Hepatocyte (in vitro differentiated cells): ENCODE data around the gene FGD2. TPM values are rescaled to one million over a fixed set of nuclear protein-coding genes. Genes with fewer than 3 reads are reported as not detected.

ENCODE experiments used
- DNase-seq: peaks from one replicate; pipeline ENCODE4 v3.0.0-alpha.2; 2016; ENCODE audit warnings: low spot score
- H2AFZ ChIP-seq: fragments of 200-600 bp; sonication (generic); 2 replicates; pipeline ENCODE4 v1.6.0; 2016; ENCODE audit warnings: antibody characterized with exemption, mild to moderate bottlenecking
- H3K27ac ChIP-seq: fragments of 200-600 bp; sonication (generic); 2 replicates; pipeline ENCODE4 v1.5.1; 2016; ENCODE audit warnings: mild to moderate bottlenecking
- H3K27me3 ChIP-seq: fragments of 200-600 bp; sonication (generic); 2 replicates; pipeline ENCODE4 v1.6.1; 2016
- H3K36me3 ChIP-seq: fragments of 200-600 bp; sonication (generic); replicated peaks from 2 replicates; pipeline ENCODE4 v1.5.1; 2016; ENCODE audit warnings: low read depth; ENCODE audit not compliant: insufficient read depth
- H3K4me1 ChIP-seq: fragments of 200-600 bp; sonication (generic); 2 replicates; pipeline ENCODE4 v1.5.1; 2016; ENCODE audit warnings: mild to moderate bottlenecking, moderate library complexity; ENCODE audit not compliant: insufficient read depth
- H3K4me2 ChIP-seq: fragments of 200-600 bp; sonication (generic); 2 replicates; pipeline ENCODE4 v1.6.0; 2016
- H3K4me3 ChIP-seq: fragments of 200-600 bp; sonication (generic); 2 replicates; pipeline ENCODE4 v1.5.1; 2016; ENCODE audit warnings: mild to moderate bottlenecking
- H3K79me2 ChIP-seq: fragments of 200-600 bp; sonication (generic); 2 replicates; pipeline ENCODE4 v1.6.0; 2017; ENCODE audit warnings: mild to moderate bottlenecking
- H3K9me2 ChIP-seq: fragments of 200-600 bp; sonication (generic); replicated peaks from 2 replicates; pipeline ENCODE4 v1.6.0; 2017; ENCODE audit warnings: mild to moderate bottlenecking; ENCODE audit not compliant: insufficient read depth
- H3K9me3 ChIP-seq: fragments of 200-600 bp; sonication (generic); 2 replicates; pipeline ENCODE4 v1.5.1; 2016; ENCODE audit warnings: low read depth, mild to moderate bottlenecking
- H4K20me1 ChIP-seq: fragments of 200-600 bp; sonication (generic); 2 replicates; pipeline ENCODE4 v1.6.0; 2016; ENCODE audit warnings: mild to moderate bottlenecking; ENCODE audit not compliant: insufficient read depth, poor library complexity, severe bottlenecking
- EZH2 ChIP-seq: fragments of 200-600 bp; sonication (generic); IDR thresholded peaks from 2 replicates; pipeline ENCODE4 v1.6.1; 2016; ENCODE audit warnings: antibody characterized with exemption, mild to moderate bottlenecking, borderline replicate concordance
- EZH2phosphoT487 ChIP-seq: fragments of 200-600 bp; sonication (generic); IDR thresholded peaks from one replicate; pipeline ENCODE4 v1.6.1; 2018; ENCODE audit warnings: antibody characterized with exemption, mild to moderate bottlenecking, low read depth, moderate library complexity; ENCODE audit not compliant: unreplicated experiment, severe bottlenecking
- WGBS: methylation state at CpG from one replicate; pipeline ENCODE4 v1.1.6; 2016; ENCODE audit warnings: low lambda C conversion rate; ENCODE audit errors: missing lambda C conversion rate; 5-methylcytosine and 5-hydroxymethylcytosine counted together
- polyA plus RNA-seq: library from polyadenylated mRNA; unstranded; fragments of >200 nt; fragmentation: Nextera tagmentation; extraction: Ambion mirVana; gene quantifications from 2 replicates; pipeline ENCODE4 v1.2.1, GENCODE V29; 2016
- total RNA-seq: library from RNA; depleted of rRNA; stranded (reverse); fragments of >200 nt; gene quantifications from 2 replicates; pipeline ENCODE4 v1.2.3, GENCODE V29; 2014
- TF ChIP-seq, protein P1 (sequence below): fragments of 200-600 bp; sonication (generic); IDR thresholded peaks from 2 replicates; pipeline ENCODE4 v1.5.1; 2016; ENCODE audit warnings: antibody characterized with exemption, mild to moderate bottlenecking; ENCODE audit not compliant: poor library complexity

Gene FGD2
- total and polyA plus RNA-seq, 2 experiments from 2014 or later: 4.6 to 5.2 TPM

DNA sequence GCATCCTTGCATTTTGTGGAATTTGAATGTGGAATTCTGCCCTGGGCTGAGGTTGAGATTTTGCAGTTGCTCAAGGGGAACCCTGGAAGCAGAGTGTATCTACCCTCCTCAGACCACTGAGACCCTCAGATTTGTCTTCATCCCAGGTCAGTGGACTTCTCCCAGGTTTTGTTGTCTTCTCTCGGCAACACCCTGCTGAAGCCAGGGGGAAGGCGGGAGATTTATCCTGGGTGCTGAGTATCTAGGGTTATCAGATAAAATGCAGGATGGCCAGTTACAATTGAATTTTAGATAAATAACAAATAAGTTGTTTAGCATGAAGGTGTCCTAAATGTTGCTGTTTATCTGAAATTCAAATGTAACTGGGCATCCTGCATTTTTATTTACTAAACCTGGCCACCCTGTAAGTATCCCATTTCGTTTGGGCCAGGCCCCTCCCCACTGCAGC is 43.0 kb downstream of the FGD2 start:
- no peak for DNase-seq
- Histone ChIP-seq H3K9me2 (no peaks in the 10 kb centered on the region), H3K4me3 (no peak overlapping the region), H3K79me2 (no peaks in the 10 kb centered on the region), H3K27ac (no peak overlapping the region), H3K36me3 (no peaks in the 10 kb centered on the region), H3K4me1 (peaks cover 5% of the 10 kb centered on the region), H4K20me1 (no peaks in the 10 kb centered on the region), H3K27me3 (no peaks in the 10 kb centered on the region), H2AFZ (no peak overlapping the region), H3K9me3 (no peaks in the 10 kb centered on the region), H3K4me2 (no peak overlapping the region)
- WGBS: 52% methylated on average over 3 of the region's 3 CpGs
- TF ChIP-seq EZH2 (no peak), EZH2phosphoT487 (no peak)
- TF ChIP-seq, protein P1, sequence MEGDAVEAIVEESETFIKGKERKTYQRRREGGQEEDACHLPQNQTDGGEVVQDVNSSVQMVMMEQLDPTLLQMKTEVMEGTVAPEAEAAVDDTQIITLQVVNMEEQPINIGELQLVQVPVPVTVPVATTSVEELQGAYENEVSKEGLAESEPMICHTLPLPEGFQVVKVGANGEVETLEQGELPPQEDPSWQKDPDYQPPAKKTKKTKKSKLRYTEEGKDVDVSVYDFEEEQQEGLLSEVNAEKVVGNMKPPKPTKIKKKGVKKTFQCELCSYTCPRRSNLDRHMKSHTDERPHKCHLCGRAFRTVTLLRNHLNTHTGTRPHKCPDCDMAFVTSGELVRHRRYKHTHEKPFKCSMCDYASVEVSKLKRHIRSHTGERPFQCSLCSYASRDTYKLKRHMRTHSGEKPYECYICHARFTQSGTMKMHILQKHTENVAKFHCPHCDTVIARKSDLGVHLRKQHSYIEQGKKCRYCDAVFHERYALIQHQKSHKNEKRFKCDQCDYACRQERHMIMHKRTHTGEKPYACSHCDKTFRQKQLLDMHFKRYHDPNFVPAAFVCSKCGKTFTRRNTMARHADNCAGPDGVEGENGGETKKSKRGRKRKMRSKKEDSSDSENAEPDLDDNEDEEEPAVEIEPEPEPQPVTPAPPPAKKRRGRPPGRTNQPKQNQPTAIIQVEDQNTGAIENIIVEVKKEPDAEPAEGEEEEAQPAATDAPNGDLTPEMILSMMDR: no peak

DNA sequence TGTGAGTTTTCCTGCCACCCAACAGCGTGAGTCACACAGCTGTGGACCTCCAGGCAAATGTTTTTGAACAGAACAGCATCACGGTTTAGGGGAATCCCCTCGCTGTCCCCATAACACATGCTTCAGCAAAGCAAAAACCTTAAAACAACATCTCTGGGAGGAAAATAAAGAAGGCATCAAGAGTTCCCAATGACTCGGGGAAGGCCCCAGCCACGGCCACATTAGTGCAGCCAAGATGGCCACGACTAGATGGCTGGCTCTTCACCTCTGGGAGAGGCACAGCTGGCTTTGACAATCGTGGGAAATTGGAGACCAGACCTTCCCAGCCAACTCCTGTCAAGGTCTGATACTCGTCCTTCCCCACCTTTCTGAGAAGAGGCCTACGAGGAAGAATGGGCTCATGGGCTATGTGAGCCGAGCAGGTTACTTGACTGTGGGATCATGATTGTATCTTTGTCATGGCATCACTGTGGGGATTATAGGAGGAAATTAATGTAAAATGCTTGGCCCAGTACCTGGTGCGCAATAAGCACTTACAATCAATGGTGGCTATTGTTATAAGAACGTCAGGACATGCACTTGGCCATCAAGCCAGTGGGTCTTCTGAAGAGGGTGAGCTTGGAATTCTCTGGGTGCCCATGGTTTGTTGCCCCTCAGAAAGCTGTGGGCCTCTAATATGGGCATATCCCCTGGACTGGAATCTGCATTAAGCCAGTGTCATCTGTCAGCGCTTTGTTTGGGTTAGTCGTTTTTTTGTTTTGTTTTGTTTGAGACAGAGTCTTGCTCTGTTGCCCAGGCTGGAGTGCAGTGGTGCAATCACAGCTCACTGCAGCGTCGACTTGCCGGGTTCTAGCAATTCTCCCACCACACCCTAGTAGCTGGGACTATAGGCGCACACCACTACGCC is 43.6 kb downstream of the FGD2 start:
- H2AFZ ChIP-seq: no peak overlapping the region

DNA sequence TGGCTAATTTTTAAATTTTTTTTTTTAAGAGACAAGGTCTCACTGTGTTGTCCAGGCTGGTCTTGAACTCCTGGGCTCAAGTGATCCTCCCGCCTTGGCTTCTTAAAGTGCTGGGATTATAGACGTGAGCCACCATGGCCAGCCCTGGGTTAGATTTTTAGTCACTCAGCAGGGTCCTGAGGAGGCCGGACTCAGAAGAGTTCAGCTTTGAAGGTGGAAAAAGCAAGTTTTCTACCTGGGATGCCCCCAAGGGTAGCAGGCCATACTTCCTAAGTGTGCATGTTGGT is 44.2 kb downstream of the FGD2 start:
- no peak overlapping the region for H3K4me3 ChIP-seq
- H3K27me3 ChIP-seq: no peaks in the 10 kb centered on the region

More for the DNA sequence above, 43.6 kb downstream of the FGD2 start:
- TF ChIP-seq EZH2phosphoT487 (no peak), EZH2 (no peak)
- TF ChIP-seq, protein P1: no peak
- DNase-seq: peak; percentile 42
- Histone ChIP-seq H3K27me3 (no peaks in the 10 kb centered on the region), H4K20me1 (no peaks in the 10 kb centered on the region), H3K9me3 (no peaks in the 10 kb centered on the region), H3K4me2 (no peak overlapping the region), H3K4me1 (peaks cover 5% of the 10 kb centered on the region), H3K27ac (no peak overlapping the region), H3K9me2 (no peaks in the 10 kb centered on the region), H3K79me2 (no peaks in the 10 kb centered on the region), H3K36me3 (no peaks in the 10 kb centered on the region), H3K4me3 (no peak overlapping the region)
- 79% methylated on average over 19 of the region's 19 CpGs for WGBS

More for the DNA sequence above, 44.2 kb downstream of the FGD2 start:
- TF ChIP-seq, protein P1: no peak
- no peak for TF ChIP-seq EZH2phosphoT487
- no peak for TF ChIP-seq EZH2
- Histone ChIP-seq H3K9me3 (no peaks in the 10 kb centered on the region), H3K36me3 (no peaks in the 10 kb centered on the region), H3K9me2 (no peaks in the 10 kb centered on the region), H3K4me1 (peaks cover 5% of the 10 kb centered on the region), H3K79me2 (no peaks in the 10 kb centered on the region), H3K4me2 (no peak overlapping the region), H2AFZ (no peak overlapping the region), H3K27ac (no peak overlapping the region), H4K20me1 (no peaks in the 10 kb centered on the region)
- no peak for DNase-seq
- WGBS: 91% methylated on average over 3 of the region's 3 CpGs
